ENCODE measurements around the gene CYTIP. TPM values are rescaled to one million over a fixed set of nuclear protein-coding genes. Genes with fewer than 3 reads are reported as not detected.

CYTIP gene
- polyA plus RNA-seq, 1 donor from 2014 or later, result not detected

DNA sequence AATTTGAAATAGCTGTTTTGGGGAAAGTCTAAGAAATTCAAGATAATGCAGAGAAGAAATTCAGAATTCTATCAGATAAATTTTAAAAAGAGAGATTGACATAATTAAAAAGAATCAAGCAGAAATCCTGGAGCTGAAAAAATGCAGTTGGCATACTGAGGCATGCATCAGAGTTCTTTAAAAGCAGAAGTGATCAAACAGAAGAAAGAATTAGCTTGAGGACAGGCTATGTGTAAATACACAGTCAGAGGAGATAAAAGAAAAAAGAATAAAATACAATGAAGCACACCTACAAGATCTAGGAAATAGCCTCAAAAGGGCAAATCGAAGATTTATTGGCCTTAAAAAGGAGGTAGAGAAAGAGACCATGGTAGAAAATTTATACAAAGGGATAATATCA, 57.1 kb downstream of the CYTIP start:
- H3F3A ChIP-seq (ENCODE audit: insufficient read depth, low read length, poor library complexity, severe bottlenecking), result no peaks in the 10 kb centered on the region
- H3K27ac ChIP-seq (ENCODE audit: low read length), result no peak overlapping the region
- no peak overlapping the region for H2AFZ ChIP-seq (ENCODE audit: low read depth, low read length)
- no peaks in the 10 kb centered on the region for H3K79me2 ChIP-seq (replicated peaks; ENCODE audit: insufficient read depth, low read length)
- H3K4me2 ChIP-seq (ENCODE audit: low read length), result no peak overlapping the region
- H3K4me3 ChIP-seq (ENCODE audit: low read length), result no peak overlapping the region
- H3K9me3 ChIP-seq (ENCODE audit: low read length), result peaks cover 4% of the 10 kb centered on the region
- H3K27me3 ChIP-seq (ENCODE audit: insufficient read depth, low read depth, low read length), result no peaks in the 10 kb centered on the region
- no peaks in the 10 kb centered on the region for H3K36me3 ChIP-seq (ENCODE audit: insufficient read depth, low read length)
- no peaks in the 10 kb centered on the region for H4K20me1 ChIP-seq (ENCODE audit: insufficient read depth)
- TF ChIP-seq, protein P1, sequence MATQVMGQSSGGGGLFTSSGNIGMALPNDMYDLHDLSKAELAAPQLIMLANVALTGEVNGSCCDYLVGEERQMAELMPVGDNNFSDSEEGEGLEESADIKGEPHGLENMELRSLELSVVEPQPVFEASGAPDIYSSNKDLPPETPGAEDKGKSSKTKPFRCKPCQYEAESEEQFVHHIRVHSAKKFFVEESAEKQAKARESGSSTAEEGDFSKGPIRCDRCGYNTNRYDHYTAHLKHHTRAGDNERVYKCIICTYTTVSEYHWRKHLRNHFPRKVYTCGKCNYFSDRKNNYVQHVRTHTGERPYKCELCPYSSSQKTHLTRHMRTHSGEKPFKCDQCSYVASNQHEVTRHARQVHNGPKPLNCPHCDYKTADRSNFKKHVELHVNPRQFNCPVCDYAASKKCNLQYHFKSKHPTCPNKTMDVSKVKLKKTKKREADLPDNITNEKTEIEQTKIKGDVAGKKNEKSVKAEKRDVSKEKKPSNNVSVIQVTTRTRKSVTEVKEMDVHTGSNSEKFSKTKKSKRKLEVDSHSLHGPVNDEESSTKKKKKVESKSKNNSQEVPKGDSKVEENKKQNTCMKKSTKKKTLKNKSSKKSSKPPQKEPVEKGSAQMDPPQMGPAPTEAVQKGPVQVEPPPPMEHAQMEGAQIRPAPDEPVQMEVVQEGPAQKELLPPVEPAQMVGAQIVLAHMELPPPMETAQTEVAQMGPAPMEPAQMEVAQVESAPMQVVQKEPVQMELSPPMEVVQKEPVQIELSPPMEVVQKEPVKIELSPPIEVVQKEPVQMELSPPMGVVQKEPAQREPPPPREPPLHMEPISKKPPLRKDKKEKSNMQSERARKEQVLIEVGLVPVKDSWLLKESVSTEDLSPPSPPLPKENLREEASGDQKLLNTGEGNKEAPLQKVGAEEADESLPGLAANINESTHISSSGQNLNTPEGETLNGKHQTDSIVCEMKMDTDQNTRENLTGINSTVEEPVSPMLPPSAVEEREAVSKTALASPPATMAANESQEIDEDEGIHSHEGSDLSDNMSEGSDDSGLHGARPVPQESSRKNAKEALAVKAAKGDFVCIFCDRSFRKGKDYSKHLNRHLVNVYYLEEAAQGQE (IDR thresholded peaks at IDR 0.05; ENCODE audit: borderline replicate concordance), result no peak
- TF ChIP-seq RAD21 (conservative IDR thresholded peaks at IDR 0.05) (no peak), CTCF (IDR thresholded peaks at IDR 0.05; ENCODE audit: poor library complexity, severe bottlenecking) (no peak)
- no peak overlapping the region for H3K9ac ChIP-seq (ENCODE audit: low read length)
- no peaks in the 10 kb centered on the region for H3K9me2 ChIP-seq (ENCODE audit: insufficient read depth, low read length)

GRCh38 chr2:157386247-157386646, 57.6 kb downstream of the CYTIP start:
- no peak overlapping the region for H3K27ac ChIP-seq (ENCODE audit: low read length)
- no peaks in the 10 kb centered on the region for H3K9me2 ChIP-seq (ENCODE audit: insufficient read depth, low read length)
- H3K79me2 ChIP-seq (replicated peaks; ENCODE audit: insufficient read depth, low read length), result no peaks in the 10 kb centered on the region
- H3K27me3 ChIP-seq (ENCODE audit: insufficient read depth, low read depth, low read length), result no peaks in the 10 kb centered on the region
- peaks cover 4% of the 10 kb centered on the region for H3K9me3 ChIP-seq (ENCODE audit: low read length)
- H4K20me1 ChIP-seq (ENCODE audit: insufficient read depth), result no peaks in the 10 kb centered on the region
- no peak overlapping the region for H3K9ac ChIP-seq (ENCODE audit: low read length)
- TF ChIP-seq EP300 (conservative IDR thresholded peaks at IDR 0.05; ENCODE audit: poor library complexity, severe bottlenecking) (no peak), EZH2 (IDR thresholded peaks at IDR 0.05; ENCODE audit: borderline replicate concordance, insufficient read depth, low read length, poor library complexity, severe bottlenecking) (no peak)
- no peak overlapping the region for H2AFZ ChIP-seq (ENCODE audit: low read depth, low read length)
- H3K4me3 ChIP-seq (ENCODE audit: low read length), result no peak overlapping the region
- H3K4me2 ChIP-seq (ENCODE audit: low read length), result no peak overlapping the region
- no peaks in the 10 kb centered on the region for H3K36me3 ChIP-seq (ENCODE audit: insufficient read depth, low read length)
- H3F3A ChIP-seq (ENCODE audit: insufficient read depth, low read length, poor library complexity, severe bottlenecking), result no peaks in the 10 kb centered on the region

DNA sequence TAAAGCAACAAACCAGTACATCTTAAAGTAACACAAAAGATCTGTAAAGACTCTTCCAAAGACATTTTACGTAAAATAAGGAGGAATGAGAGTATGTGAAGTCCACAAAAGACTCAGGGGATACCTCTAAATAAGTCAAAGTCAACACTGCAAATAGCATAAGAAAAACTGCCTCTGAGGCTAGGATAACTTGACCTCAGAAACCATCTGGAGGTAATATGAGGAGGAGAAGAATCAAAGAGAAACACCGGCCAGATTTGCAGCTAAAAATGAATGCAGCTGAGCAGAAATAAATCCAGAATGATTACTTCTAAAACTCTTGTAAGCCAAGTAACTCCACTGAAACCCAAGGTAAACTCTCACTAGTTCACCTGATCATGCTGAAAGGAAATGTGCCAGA, 66.0 kb downstream of the CYTIP start:
- Histone ChIP-seq H3K27me3 (ENCODE audit: insufficient read depth, low read depth, low read length) (no peaks in the 10 kb centered on the region), H3K4me3 (ENCODE audit: low read length) (no peak overlapping the region), H3K9ac (ENCODE audit: low read length) (no peak overlapping the region), H2AFZ (ENCODE audit: low read depth, low read length) (no peak overlapping the region), H3K9me2 (ENCODE audit: insufficient read depth, low read length) (no peaks in the 10 kb centered on the region), H4K20me1 (ENCODE audit: insufficient read depth) (no peaks in the 10 kb centered on the region), H3K27ac (ENCODE audit: low read length) (no peak overlapping the region), H3K36me3 (ENCODE audit: insufficient read depth, low read length) (no peaks in the 10 kb centered on the region), H3K4me2 (ENCODE audit: low read length) (no peak overlapping the region), H3K9me3 (ENCODE audit: low read length) (peaks cover 7% of the 10 kb centered on the region), H3F3A (ENCODE audit: insufficient read depth, low read length, poor library complexity, severe bottlenecking) (no peaks in the 10 kb centered on the region), H3K79me2 (replicated peaks; ENCODE audit: insufficient read depth, low read length) (no peaks in the 10 kb centered on the region)
- TF ChIP-seq, protein P1 (IDR thresholded peaks at IDR 0.05; ENCODE audit: borderline replicate concordance), result no peak
- TF ChIP-seq MXI1 (conservative IDR thresholded peaks at IDR 0.05; ENCODE audit: poor library complexity, severe bottlenecking) (no peak), EZH2 (IDR thresholded peaks at IDR 0.05; ENCODE audit: borderline replicate concordance, insufficient read depth, low read length, poor library complexity, severe bottlenecking) (no peak), SMC3 (conservative IDR thresholded peaks at IDR 0.05; ENCODE audit: poor library complexity) (no peak), CTCF (IDR thresholded peaks at IDR 0.05; ENCODE audit: poor library complexity, severe bottlenecking) (no peak), EP300 (conservative IDR thresholded peaks at IDR 0.05; ENCODE audit: poor library complexity, severe bottlenecking) (no peak), TAF1 (IDR thresholded peaks at IDR 0.05; ENCODE audit: low read depth) (no peak), POLR2AphosphoS5 (IDR thresholded peaks at IDR 0.05) (no peak), RAD21 (conservative IDR thresholded peaks at IDR 0.05) (no peak)
